ENCODE results near the gene APC2.

GRCh38 chr19:1434577-1435060, 15.3 kb upstream of the APC2 start:
- TF ChIP-seq, protein P1, sequence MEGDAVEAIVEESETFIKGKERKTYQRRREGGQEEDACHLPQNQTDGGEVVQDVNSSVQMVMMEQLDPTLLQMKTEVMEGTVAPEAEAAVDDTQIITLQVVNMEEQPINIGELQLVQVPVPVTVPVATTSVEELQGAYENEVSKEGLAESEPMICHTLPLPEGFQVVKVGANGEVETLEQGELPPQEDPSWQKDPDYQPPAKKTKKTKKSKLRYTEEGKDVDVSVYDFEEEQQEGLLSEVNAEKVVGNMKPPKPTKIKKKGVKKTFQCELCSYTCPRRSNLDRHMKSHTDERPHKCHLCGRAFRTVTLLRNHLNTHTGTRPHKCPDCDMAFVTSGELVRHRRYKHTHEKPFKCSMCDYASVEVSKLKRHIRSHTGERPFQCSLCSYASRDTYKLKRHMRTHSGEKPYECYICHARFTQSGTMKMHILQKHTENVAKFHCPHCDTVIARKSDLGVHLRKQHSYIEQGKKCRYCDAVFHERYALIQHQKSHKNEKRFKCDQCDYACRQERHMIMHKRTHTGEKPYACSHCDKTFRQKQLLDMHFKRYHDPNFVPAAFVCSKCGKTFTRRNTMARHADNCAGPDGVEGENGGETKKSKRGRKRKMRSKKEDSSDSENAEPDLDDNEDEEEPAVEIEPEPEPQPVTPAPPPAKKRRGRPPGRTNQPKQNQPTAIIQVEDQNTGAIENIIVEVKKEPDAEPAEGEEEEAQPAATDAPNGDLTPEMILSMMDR (IDR thresholded peaks at IDR 0.05; ENCODE audit: low read depth, low read length, missing input control): no peak
- TF ChIP-seq GABPA (IDR thresholded peaks at IDR 0.05 in 1 of 2, conservative IDR thresholded peaks at IDR 0.05 in 1 of 2) (no peak), TAF1 (conservative IDR thresholded peaks at IDR 0.05) (no peak), ATF3 (IDR thresholded peaks at IDR 0.05) (no peak), RAD21 (IDR thresholded peaks at IDR 0.05) (no peak), JUND (IDR thresholded peaks at IDR 0.05) (no peak)
- TF ChIP-seq, protein P2, sequence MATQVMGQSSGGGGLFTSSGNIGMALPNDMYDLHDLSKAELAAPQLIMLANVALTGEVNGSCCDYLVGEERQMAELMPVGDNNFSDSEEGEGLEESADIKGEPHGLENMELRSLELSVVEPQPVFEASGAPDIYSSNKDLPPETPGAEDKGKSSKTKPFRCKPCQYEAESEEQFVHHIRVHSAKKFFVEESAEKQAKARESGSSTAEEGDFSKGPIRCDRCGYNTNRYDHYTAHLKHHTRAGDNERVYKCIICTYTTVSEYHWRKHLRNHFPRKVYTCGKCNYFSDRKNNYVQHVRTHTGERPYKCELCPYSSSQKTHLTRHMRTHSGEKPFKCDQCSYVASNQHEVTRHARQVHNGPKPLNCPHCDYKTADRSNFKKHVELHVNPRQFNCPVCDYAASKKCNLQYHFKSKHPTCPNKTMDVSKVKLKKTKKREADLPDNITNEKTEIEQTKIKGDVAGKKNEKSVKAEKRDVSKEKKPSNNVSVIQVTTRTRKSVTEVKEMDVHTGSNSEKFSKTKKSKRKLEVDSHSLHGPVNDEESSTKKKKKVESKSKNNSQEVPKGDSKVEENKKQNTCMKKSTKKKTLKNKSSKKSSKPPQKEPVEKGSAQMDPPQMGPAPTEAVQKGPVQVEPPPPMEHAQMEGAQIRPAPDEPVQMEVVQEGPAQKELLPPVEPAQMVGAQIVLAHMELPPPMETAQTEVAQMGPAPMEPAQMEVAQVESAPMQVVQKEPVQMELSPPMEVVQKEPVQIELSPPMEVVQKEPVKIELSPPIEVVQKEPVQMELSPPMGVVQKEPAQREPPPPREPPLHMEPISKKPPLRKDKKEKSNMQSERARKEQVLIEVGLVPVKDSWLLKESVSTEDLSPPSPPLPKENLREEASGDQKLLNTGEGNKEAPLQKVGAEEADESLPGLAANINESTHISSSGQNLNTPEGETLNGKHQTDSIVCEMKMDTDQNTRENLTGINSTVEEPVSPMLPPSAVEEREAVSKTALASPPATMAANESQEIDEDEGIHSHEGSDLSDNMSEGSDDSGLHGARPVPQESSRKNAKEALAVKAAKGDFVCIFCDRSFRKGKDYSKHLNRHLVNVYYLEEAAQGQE (IDR thresholded peaks at IDR 0.05): no peak
